ENCODE data around the gene C1QL4.
"Not testable (repeated sequence)": the region's sequence is repeated elsewhere in the genome, so short reads cannot be mapped to it uniquely, and the experiment has no call there.

The C1QL4 gene

GRCh38 chr12:49347311-49348193 lies 10.6 kb upstream of the C1QL4 start:
- peak; percentile 63 to 74 (median 68) for DNase-seq

GRCh38 chr12:49346659-49347310 lies 9.8 kb upstream of the C1QL4 start, which contains the start of gene DNAJC22:
Gene DNAJC22 (plus strand): TSS chr12:49346888. CDS start chr12:49348873, 1,985 bp downstream.
- DNase-seq: no peak

- DNase-seq: no peak
These were observed 9.1 kb upstream of the C1QL4 start for GRCh38 chr12:49345825-49346658.

GRCh38 chr12:49345051-49345824 lies 8.2 kb upstream of the C1QL4 start:
- no peak for DNase-seq

- DNase-seq: no peak
These were observed 7.6 kb upstream of the C1QL4 start for GRCh38 chr12:49344486-49345050.

GRCh38 chr12:49342914-49343731 lies 6.1 kb upstream of the C1QL4 start:
- DNase-seq: no peak

GRCh38 chr12:49342066-49342913 lies 5.3 kb upstream of the C1QL4 start:
- peak; percentile 38 to 73 (median 59) for DNase-seq

GRCh38 chr12:49341777-49342065 lies 4.7 kb upstream of the C1QL4 start:
- DNase-seq: no peak

GRCh38 chr12:49340971-49341776 lies 4.2 kb upstream of the C1QL4 start:
- DNase-seq: no peak

GRCh38 chr12:49340095-49340870 lies 3.3 kb upstream of the C1QL4 start:
- DNase-seq: no peak

- DNase-seq: no peak
These were observed 2.5 kb upstream of the C1QL4 start for GRCh38 chr12:49339464-49339861.

- DNase-seq: no peak
These were observed 2.0 kb upstream of the C1QL4 start for GRCh38 chr12:49338830-49339463.

- DNase-seq: no peak
These were observed 888 bp downstream of the C1QL4 start for GRCh38 chr12:49335955-49336644.

GRCh38 chr12:49335118-49335954 lies 1.7 kb downstream of the C1QL4 start:
- no peak for DNase-seq

GRCh38 chr12:49334681-49335080 lies 2.3 kb downstream of the C1QL4 start:
- no peak for DNase-seq

GRCh38 chr12:49334226-49334625 lies 2.8 kb downstream of the C1QL4 start:
- no peak for DNase-seq

GRCh38 chr12:49333778-49334177 lies 3.2 kb downstream of the C1QL4 start:
- not testable (repeated sequence) for DNase-seq
